Panc1 (cell line): Measurements from ENCODE around the gene KIAA1217. TPM values are rescaled to one million over a fixed set of nuclear protein-coding genes. Genes with fewer than 3 reads are reported as not detected.

ENCODE experiments used
- ATAC-seq: fragments of 200-7000 bp; cut with Tn5 transposase; 2 replicates; pipeline ENCODE4 v1.9.1; 2020; ENCODE audit warnings: mild to moderate bottlenecking, moderate library complexity
- BruUV-seq: library from RNA; stranded (reverse); fragments of 400-500 nt; replicated peaks from 2 replicates; lab custom pipeline; 2021; lab: Mats Ljungman, UMichigan
- CTCF ChIA-PET: fragments of 300-600 bp; sonication (Branson Sonifier 250); formaldehyde crosslinking; loops from one replicate; lab custom pipeline; 2022; ENCODE audit warnings: antibody characterized with exemption; lab: Charles Lee
- POLR2A ChIA-PET: fragments of 300-600 bp; sonication (Branson Sonifier 250); formaldehyde crosslinking; loops from one replicate; lab custom pipeline; 2022; ENCODE audit warnings: antibody characterized with exemption; lab: Charles Lee
- DNase-seq: peaks from one replicate; pipeline ENCODE4 v3.0.0-alpha.2; 2010; ENCODE audit warnings: low read depth, low spot score
- H3K27ac ChIP-seq: 2 replicates; pipeline ENCODE4 v1.5.1; 2011; ENCODE audit warnings: mild to moderate bottlenecking, low read length, inconsistent platforms
- H3K27me3 ChIP-seq: fragments of 200-500 bp; sonication (Bioruptor generic); 2 replicates; pipeline ENCODE4 v1.6.0; 2014; ENCODE audit warnings: low read length, inconsistent platforms; ENCODE audit not compliant: control insufficient read depth, insufficient read depth
- H3K36me3 ChIP-seq: fragments of 200-500 bp; sonication (Bioruptor generic); 2 replicates; pipeline ENCODE4 v1.5.1; 2014; ENCODE audit warnings: inconsistent platforms, mild to moderate bottlenecking, low read length, moderate library complexity; ENCODE audit not compliant: control insufficient read depth, insufficient read depth
- H3K4me1 ChIP-seq: 2 replicates; pipeline ENCODE4 v1.5.1; 2011; ENCODE audit warnings: inconsistent platforms, mild to moderate bottlenecking, low read length, moderate library complexity; ENCODE audit not compliant: control insufficient read depth, insufficient read depth
- H3K4me3 ChIP-seq, 2 experiments: 2 replicates each; pipeline ENCODE4 v1.5.1; 2011 to 2012; ENCODE audit warnings: low read depth in 2 of 2, low read length in 2 of 2, mild to moderate bottlenecking in 2 of 2, inconsistent platforms in 1 of 2, moderate library complexity in 1 of 2
- H3K9me3 ChIP-seq: fragments of 200-500 bp; sonication (Bioruptor generic); 2 replicates; pipeline ENCODE4 v1.5.1; 2014; ENCODE audit warnings: low read depth, mild to moderate bottlenecking, inconsistent platforms, low read length, moderate library complexity; ENCODE audit not compliant: control insufficient read depth, insufficient read depth
- POLR2AphosphoS5 ChIP-seq: IDR thresholded peaks from 2 replicates; pipeline ENCODE4 v1.6.1; 2012; ENCODE audit warnings: mild to moderate bottlenecking, low read depth, low read length, moderate library complexity
- SIN3A ChIP-seq: IDR thresholded peaks from 2 replicates; pipeline ENCODE4 v1.6.1; 2012; ENCODE audit warnings: low read depth, mild to moderate bottlenecking, low read length, moderate library complexity, borderline replicate concordance; ENCODE audit not compliant: insufficient read depth
- TCF7L2 ChIP-seq: IDR thresholded peaks from 2 replicates; pipeline ENCODE4 v1.6.1; 2011; ENCODE audit warnings: mild to moderate bottlenecking, low read depth, low read length, inconsistent platforms
- in situ Hi-C: cut with HindIII; loops from 2 replicates; pipeline ENCODE4 v1.10.0; 2016; ENCODE audit warnings: low sequenced_read_pairs, low pct_unique_long_range_greater_than_20kb
- intact Hi-C: fragments of 100-400 bp; cut with micrococcal nuclease; formaldehyde crosslinking; loops from one replicate; pipeline ENCODE4 v1.10.0; 2022; ENCODE audit not compliant: unreplicated experiment
- total RNA-seq: library from RNA; stranded (reverse); gene quantifications from one replicate; pipeline ENCODE4 v1.2.1, GENCODE V29; 2021; ENCODE audit not compliant: unreplicated experiment
- TF ChIP-seq, protein P1 (sequence below): fragments of 450-650 bp; IDR thresholded peaks from 2 replicates; pipeline ENCODE4 v1.5.1; 2017; ENCODE audit warnings: mild to moderate bottlenecking
- TF ChIP-seq, protein P2 (sequence below), 2 experiments: IDR thresholded peaks; 2 replicates each; pipeline ENCODE4 v1.6.1; 2011 to 2012; ENCODE audit warnings: low read depth in 2 of 2, control low read depth in 1 of 2, low read length in 1 of 2, mild to moderate bottlenecking in 1 of 2, moderate library complexity in 1 of 2; ENCODE audit not compliant: insufficient read depth in 1 of 2

The KIAA1217 gene
- total RNA-seq, 1 experiment from 2014 or later = 11.6 TPM

DNA sequence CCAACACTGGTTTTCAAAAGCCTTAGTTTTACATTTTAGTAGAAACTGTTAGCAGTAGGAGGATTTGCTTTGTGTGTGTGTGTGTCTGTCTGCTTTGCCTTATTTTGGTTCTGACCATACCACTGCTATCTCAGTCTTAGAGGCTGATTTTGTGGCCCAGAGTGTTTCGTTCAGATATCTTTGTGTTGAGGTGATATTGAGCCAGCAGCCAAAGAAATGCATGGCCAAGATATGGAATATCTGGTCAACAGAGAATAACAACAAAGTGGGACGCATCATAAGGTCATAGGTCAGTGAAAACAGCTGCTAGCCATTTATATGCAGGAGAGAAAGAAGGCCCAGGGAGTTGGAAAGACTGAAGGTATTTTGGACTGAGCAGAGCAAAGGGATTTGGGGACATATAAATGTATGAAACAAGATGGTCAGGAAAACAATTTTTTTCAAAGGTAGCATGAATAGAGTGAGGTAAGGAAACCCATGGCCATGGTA, 47.7 kb downstream of the KIAA1217 start:
- TF ChIP-seq POLR2AphosphoS5 (no peak), SIN3A (no peak), TCF7L2 (no peak)
- TF ChIP-seq, protein P1, sequence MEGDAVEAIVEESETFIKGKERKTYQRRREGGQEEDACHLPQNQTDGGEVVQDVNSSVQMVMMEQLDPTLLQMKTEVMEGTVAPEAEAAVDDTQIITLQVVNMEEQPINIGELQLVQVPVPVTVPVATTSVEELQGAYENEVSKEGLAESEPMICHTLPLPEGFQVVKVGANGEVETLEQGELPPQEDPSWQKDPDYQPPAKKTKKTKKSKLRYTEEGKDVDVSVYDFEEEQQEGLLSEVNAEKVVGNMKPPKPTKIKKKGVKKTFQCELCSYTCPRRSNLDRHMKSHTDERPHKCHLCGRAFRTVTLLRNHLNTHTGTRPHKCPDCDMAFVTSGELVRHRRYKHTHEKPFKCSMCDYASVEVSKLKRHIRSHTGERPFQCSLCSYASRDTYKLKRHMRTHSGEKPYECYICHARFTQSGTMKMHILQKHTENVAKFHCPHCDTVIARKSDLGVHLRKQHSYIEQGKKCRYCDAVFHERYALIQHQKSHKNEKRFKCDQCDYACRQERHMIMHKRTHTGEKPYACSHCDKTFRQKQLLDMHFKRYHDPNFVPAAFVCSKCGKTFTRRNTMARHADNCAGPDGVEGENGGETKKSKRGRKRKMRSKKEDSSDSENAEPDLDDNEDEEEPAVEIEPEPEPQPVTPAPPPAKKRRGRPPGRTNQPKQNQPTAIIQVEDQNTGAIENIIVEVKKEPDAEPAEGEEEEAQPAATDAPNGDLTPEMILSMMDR = no peak
- TF ChIP-seq, protein P2, sequence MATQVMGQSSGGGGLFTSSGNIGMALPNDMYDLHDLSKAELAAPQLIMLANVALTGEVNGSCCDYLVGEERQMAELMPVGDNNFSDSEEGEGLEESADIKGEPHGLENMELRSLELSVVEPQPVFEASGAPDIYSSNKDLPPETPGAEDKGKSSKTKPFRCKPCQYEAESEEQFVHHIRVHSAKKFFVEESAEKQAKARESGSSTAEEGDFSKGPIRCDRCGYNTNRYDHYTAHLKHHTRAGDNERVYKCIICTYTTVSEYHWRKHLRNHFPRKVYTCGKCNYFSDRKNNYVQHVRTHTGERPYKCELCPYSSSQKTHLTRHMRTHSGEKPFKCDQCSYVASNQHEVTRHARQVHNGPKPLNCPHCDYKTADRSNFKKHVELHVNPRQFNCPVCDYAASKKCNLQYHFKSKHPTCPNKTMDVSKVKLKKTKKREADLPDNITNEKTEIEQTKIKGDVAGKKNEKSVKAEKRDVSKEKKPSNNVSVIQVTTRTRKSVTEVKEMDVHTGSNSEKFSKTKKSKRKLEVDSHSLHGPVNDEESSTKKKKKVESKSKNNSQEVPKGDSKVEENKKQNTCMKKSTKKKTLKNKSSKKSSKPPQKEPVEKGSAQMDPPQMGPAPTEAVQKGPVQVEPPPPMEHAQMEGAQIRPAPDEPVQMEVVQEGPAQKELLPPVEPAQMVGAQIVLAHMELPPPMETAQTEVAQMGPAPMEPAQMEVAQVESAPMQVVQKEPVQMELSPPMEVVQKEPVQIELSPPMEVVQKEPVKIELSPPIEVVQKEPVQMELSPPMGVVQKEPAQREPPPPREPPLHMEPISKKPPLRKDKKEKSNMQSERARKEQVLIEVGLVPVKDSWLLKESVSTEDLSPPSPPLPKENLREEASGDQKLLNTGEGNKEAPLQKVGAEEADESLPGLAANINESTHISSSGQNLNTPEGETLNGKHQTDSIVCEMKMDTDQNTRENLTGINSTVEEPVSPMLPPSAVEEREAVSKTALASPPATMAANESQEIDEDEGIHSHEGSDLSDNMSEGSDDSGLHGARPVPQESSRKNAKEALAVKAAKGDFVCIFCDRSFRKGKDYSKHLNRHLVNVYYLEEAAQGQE (IDR thresholded peaks at IDR 0.05; ENCODE audit: insufficient read depth in 1 of 2, low read depth in 2 of 2, low read length in 1 of 2) = no peak
- in situ Hi-C loops (no loop called here), intact Hi-C loops (no loop called here)
- no peak for ATAC-seq
- Histone ChIP-seq H3K36me3 (no peaks in the 10 kb centered on the region), H3K4me1 (no peaks in the 10 kb centered on the region), H3K9me3 (no peaks in the 10 kb centered on the region), H3K4me3 (no peak overlapping the region), H3K27me3 (no peaks in the 10 kb centered on the region), H3K27ac (no peak overlapping the region)
- BruUV-seq = no TSS peak
- no peak for DNase-seq
- ChIA-PET POLR2A (no interaction called here), CTCF (no interaction called here)

DNA sequence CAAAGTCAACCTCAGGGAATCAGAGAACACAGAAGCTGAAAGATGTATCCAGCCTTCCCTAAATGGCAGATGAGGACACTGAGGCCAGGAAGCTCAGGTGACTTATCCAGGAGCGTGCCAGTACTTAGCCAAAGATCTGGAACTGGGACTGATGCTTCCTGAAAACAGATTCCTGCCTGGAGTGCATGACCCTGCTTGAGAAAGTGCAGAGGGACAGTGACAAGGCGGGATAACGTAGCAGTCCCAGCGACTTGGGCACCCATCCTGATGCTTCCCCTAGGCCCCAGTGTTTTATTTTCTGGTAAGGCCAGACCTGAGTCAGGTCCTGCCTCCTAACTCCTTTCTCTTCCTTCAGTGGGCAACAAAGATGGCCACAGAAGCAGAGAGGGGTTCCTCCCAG, 48.6 kb downstream of the KIAA1217 start:
- CTCF ChIA-PET = no interaction called here
- intact Hi-C loops (no loop called here), in situ Hi-C loops (no loop called here)

More for the DNA sequence above, 48.6 kb downstream of the KIAA1217 start:
- TF ChIP-seq SIN3A (no peak), TCF7L2 (no peak), POLR2AphosphoS5 (no peak)
- TF ChIP-seq, protein P2 (IDR thresholded peaks at IDR 0.05; ENCODE audit: insufficient read depth in 1 of 2, low read depth in 2 of 2, low read length in 1 of 2) = no peak
- TF ChIP-seq, protein P1 = no peak
- no peaks in the 10 kb centered on the region for H3K36me3 ChIP-seq
- no peak overlapping the region for H3K27ac ChIP-seq
- no TSS peak for BruUV-seq
- H3K4me1 ChIP-seq = no peaks in the 10 kb centered on the region
- POLR2A ChIA-PET = no interaction called here
- ATAC-seq (no peak), DNase-seq (no peak)
- no peak overlapping the region for H3K4me3 ChIP-seq
- H3K9me3 ChIP-seq = no peaks in the 10 kb centered on the region
- no peaks in the 10 kb centered on the region for H3K27me3 ChIP-seq
